ENCODE data around the gene DISC1. TPM values are rescaled to one million over a fixed set of nuclear protein-coding genes. Genes with fewer than 3 reads are reported as not detected.
"Not testable (repeated sequence)": the region's sequence is repeated elsewhere in the genome, so short reads cannot be mapped to it uniquely, and the experiment has no call there.

Gene DISC1
- total RNA-seq, 1 donor from 2014 or later, result 3.5 TPM

DNA sequence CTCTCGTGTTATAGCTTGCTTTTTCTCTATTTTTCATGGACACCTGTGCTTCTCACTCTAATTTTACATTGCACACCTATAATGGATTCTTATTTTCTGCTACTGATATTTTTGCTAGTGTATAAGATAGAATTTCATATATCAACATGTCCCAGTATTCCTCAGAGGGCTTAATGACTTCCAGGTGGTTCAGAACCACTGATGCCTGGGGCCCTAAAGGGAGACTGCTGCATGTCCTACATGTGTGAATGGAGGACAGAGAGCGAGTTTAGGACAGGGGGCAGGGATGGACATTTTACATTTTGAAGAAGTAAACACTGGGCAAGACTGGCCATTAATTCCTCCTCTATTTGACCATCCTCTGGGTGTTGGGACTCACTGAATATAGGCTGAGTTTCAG is 100.6 kb downstream of the DISC1 start:
- Histone ChIP-seq H3K9me3 (replicated peaks) (no peaks in the 10 kb centered on the region), H3K36me3 (no peaks in the 10 kb centered on the region), H3K27me3 (ENCODE audit: low read depth) (no peaks in the 10 kb centered on the region), H3K4me3 (no peak overlapping the region), H3K27ac (replicated peaks) (no peak overlapping the region), H3K4me1 (peaks cover 12% of the 10 kb centered on the region)
- TF ChIP-seq, protein P1, sequence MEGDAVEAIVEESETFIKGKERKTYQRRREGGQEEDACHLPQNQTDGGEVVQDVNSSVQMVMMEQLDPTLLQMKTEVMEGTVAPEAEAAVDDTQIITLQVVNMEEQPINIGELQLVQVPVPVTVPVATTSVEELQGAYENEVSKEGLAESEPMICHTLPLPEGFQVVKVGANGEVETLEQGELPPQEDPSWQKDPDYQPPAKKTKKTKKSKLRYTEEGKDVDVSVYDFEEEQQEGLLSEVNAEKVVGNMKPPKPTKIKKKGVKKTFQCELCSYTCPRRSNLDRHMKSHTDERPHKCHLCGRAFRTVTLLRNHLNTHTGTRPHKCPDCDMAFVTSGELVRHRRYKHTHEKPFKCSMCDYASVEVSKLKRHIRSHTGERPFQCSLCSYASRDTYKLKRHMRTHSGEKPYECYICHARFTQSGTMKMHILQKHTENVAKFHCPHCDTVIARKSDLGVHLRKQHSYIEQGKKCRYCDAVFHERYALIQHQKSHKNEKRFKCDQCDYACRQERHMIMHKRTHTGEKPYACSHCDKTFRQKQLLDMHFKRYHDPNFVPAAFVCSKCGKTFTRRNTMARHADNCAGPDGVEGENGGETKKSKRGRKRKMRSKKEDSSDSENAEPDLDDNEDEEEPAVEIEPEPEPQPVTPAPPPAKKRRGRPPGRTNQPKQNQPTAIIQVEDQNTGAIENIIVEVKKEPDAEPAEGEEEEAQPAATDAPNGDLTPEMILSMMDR (IDR thresholded peaks at IDR 0.05; ENCODE audit: borderline replicate concordance), result no peak
- intact Hi-C loops (cut with micrococcal nuclease), result no loop called here
- no peak for DNase-seq

DNA sequence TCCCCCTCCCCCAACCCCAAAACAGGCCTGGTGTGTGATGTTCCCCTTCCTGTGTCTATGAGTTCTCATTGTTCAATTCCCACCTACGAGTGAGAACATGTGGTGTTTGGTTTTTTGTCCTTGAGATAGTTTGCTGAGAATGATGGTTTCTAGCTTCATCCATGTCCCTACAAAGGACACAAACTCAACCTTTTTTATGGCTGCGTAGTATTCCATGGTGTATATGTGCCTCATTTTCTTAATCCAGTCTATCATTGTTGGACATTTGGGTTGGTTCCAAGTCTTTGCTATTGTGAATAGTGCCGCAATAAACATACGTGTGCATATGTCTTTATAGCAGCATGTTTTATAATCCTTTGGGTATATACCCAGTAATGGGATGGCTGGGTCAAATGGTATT is 102.4 kb downstream of the DISC1 start:
- intact Hi-C loops (cut with micrococcal nuclease); H3K27me3 ChIP-seq (ENCODE audit: low read depth); H3K27ac ChIP-seq (replicated peaks); H3K4me3 ChIP-seq; H3K36me3 ChIP-seq; H3K9me3 ChIP-seq (replicated peaks); DNase-seq: not testable (repeated sequence)
- H3K4me1 ChIP-seq, result peaks cover 12% of the 10 kb centered on the region

DNA sequence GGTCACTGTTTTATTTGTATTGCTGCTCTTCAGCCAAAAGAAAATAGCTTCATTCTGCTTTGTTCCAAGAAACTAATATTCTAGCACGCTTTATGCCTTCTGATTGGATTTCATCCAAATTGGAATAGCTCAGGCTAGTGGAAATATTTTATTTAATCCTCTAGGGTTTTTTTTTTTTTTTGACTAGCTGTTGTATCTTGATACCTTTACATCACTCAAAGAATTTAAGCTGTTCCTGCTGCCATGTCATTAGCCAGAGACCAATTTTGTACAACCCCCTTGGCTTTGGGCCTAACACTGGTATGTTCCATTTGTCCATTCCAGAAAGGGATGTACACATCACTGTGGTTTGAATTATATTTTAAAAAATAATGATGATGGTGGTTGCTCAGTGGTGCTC is 103.0 kb downstream of the DISC1 start:
- no peaks in the 10 kb centered on the region for H3K9me3 ChIP-seq (replicated peaks)
- DNase-seq, result no peak
- no peak overlapping the region for H3K4me3 ChIP-seq
- no peaks in the 10 kb centered on the region for H3K27me3 ChIP-seq (ENCODE audit: low read depth)
- H3K4me1 ChIP-seq, result peaks cover 12% of the 10 kb centered on the region
- TF ChIP-seq, protein P1 (IDR thresholded peaks at IDR 0.05; ENCODE audit: borderline replicate concordance), result no peak
- no peak overlapping the region for H3K27ac ChIP-seq (replicated peaks)
- no peaks in the 10 kb centered on the region for H3K36me3 ChIP-seq
- intact Hi-C loops (cut with micrococcal nuclease), result no loop called here

DNA sequence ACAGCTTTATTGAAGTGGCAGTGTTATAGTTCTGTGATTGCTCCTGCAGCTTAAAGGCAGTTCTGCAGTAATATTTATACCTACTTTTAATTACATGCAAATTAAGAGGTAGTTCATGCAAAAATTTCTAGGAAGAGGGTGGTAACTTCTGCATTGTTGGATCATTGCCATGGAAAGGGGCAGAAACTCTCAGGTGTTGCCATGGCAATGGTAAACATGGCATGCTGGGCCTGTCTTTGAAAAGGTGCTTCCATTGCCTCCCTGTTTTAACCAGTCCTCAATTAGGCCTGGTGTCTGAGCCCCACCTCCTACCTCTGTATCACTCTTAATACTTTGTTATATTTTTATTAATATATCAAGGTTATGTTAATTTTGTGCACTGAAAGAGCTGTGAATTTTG is 104.7 kb downstream of the DISC1 start:
- DNase-seq, result no peak
- TF ChIP-seq, protein P1 (IDR thresholded peaks at IDR 0.05; ENCODE audit: borderline replicate concordance), result no peak
- peaks cover 4% of the 10 kb centered on the region for H3K9me3 ChIP-seq (replicated peaks)
- H3K27me3 ChIP-seq (ENCODE audit: low read depth), result no peaks in the 10 kb centered on the region
- no peaks in the 10 kb centered on the region for H3K36me3 ChIP-seq
- intact Hi-C loops (cut with micrococcal nuclease), result no loop called here
- H3K27ac ChIP-seq (replicated peaks), result no peak overlapping the region
- peaks cover 8% of the 10 kb centered on the region for H3K4me1 ChIP-seq
- no peak overlapping the region for H3K4me3 ChIP-seq

DNA sequence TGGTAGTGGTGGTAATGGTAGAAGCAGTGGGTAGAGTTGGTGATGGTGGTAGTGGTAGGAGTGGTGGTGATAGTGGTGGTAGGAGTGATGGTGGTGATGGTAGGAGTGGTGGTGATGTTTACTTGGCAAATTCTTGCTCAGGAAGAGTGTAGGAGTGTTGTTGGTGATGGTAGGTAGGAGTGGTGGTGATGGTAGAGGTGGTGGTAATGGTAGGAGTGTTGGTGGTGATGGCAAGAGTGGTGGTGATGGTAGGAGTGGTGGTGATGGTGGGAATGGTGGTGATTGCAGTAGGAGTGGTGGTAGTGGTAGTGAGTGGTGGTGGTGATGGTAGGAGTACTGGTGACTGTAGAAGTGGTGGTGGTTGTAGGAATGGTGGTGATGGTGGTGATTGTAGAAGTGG is 106.5 kb downstream of the DISC1 start:
- no peak overlapping the region for H3K27ac ChIP-seq (replicated peaks)
- no peak for DNase-seq
- no peak overlapping the region for H3K4me3 ChIP-seq
- no peaks in the 10 kb centered on the region for H3K27me3 ChIP-seq (ENCODE audit: low read depth)
- H3K36me3 ChIP-seq, result no peaks in the 10 kb centered on the region
- TF ChIP-seq, protein P1 (IDR thresholded peaks at IDR 0.05; ENCODE audit: borderline replicate concordance), result no peak
- intact Hi-C loops (cut with micrococcal nuclease), result no loop called here
- H3K9me3 ChIP-seq (replicated peaks), result peaks cover 4% of the 10 kb centered on the region
- H3K4me1 ChIP-seq, result peaks cover 8% of the 10 kb centered on the region

DNA sequence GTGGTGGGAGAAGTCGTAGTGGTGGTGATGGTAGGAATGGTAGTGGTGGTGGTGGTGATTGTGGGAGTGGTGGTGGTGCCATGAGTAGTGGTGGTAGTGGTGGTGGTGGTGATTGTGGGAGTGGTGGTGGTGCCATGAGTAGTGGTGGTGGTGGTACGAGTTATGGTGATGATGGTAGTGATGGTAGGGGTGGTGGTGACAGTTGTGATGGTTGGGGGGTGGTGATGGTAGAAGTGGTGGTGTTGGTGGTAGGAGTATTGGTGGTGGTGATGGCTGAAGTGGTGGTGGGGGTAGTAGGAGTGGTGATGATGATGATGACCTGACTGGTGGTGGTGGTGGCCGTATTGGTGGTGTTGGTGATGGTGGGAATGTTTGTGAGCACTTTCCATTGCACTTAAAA is 107.1 kb downstream of the DISC1 start:
- Histone ChIP-seq H3K36me3 (no peaks in the 10 kb centered on the region), H3K27me3 (ENCODE audit: low read depth) (no peaks in the 10 kb centered on the region), H3K4me3 (no peak overlapping the region), H3K27ac (replicated peaks) (no peak overlapping the region), H3K4me1 (peaks cover 8% of the 10 kb centered on the region), H3K9me3 (replicated peaks) (peaks cover 4% of the 10 kb centered on the region)
- TF ChIP-seq, protein P1 (IDR thresholded peaks at IDR 0.05; ENCODE audit: borderline replicate concordance), result no peak
- intact Hi-C loops (cut with micrococcal nuclease), result no loop called here
- DNase-seq, result no peak
